Measurements from ENCODE around the gene ABCC2. TPM values are rescaled to one million over a fixed set of nuclear protein-coding genes. Genes with fewer than 3 reads are reported as not detected.
"Not testable (repeated sequence)": the region's sequence is repeated elsewhere in the genome, so short reads cannot be mapped to it uniquely, and the experiment has no call there.

Gene ABCC2
- total and polyA plus RNA-seq, 2 experiments from 2014 or later = 0.19 to 0.86 TPM

DNA sequence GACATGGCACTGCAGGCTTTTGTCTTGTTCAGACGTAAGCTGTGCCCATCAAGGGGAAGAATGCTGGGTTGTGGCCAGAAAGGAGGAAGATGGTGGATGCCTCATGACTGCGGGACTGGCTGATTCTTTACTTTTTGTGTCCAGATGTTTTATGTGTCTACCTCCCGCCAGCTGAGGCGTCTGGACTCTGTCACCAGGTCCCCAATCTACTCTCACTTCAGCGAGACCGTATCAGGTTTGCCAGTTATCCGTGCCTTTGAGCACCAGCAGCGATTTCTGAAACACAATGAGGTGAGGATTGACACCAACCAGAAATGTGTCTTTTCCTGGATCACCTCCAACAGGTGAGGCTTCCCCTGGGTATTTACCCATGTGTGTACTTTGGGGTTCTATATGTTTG lies 53.5 kb downstream of the ABCC2 start:
- Histone ChIP-seq H3K27ac (no peak overlapping the region), H3K4me2 (ENCODE audit: unreplicated experiment) (no peak overlapping the region), H3K79me2 (ENCODE audit: insufficient read depth) (no peaks in the 10 kb centered on the region), H3K27me3 (replicated peaks; ENCODE audit: insufficient read depth) (no peaks in the 10 kb centered on the region), H3K36me3 (ENCODE audit: low read depth) (no peaks in the 10 kb centered on the region), H3K9me2 (ENCODE audit: insufficient read depth) (no peaks in the 10 kb centered on the region), H2AFZ (no peak overlapping the region), H3K9ac (no peak overlapping the region), H3K9me3 (ENCODE audit: low read depth) (no peaks in the 10 kb centered on the region), H3K4me3 (no peak overlapping the region), H3F3A (ENCODE audit: insufficient read depth) (peaks cover 17% of the 10 kb centered on the region), H4K20me1 (ENCODE audit: insufficient read depth) (no peaks in the 10 kb centered on the region), H3K4me1 (ENCODE audit: insufficient read depth) (peaks cover 23% of the 10 kb centered on the region)
- no peak for DNase-seq
- TF ChIP-seq EZH2 (IDR thresholded peaks at IDR 0.05; ENCODE audit: insufficient read depth, poor library complexity, severe bottlenecking) (no peak), EZH2phosphoT487 (IDR thresholded peaks at IDR 0.05; ENCODE audit: insufficient read depth, low read depth) (no peak)
- WGBS, 2 experiments (ENCODE audit: low coverage in 1 of 2, low lambda C conversion rate in 2 of 2, missing lambda C conversion rate in 2 of 2) = 67 to 70% methylated on average over 8 of the region's 8 CpGs
- in situ Hi-C loops (cut with MboI) = no loop called here

GRCh38 chr10:99836711-99837110 lies 54.3 kb downstream of the ABCC2 start:
- Histone ChIP-seq H2AFZ (no peak overlapping the region), H3K9me2 (ENCODE audit: insufficient read depth) (no peaks in the 10 kb centered on the region), H4K20me1 (ENCODE audit: insufficient read depth) (no peaks in the 10 kb centered on the region), H3K36me3 (ENCODE audit: low read depth) (no peaks in the 10 kb centered on the region), H3F3A (ENCODE audit: insufficient read depth) (peaks cover 17% of the 10 kb centered on the region), H3K4me2 (ENCODE audit: unreplicated experiment) (no peak overlapping the region), H3K27me3 (replicated peaks; ENCODE audit: insufficient read depth) (no peaks in the 10 kb centered on the region), H3K27ac (no peak overlapping the region), H3K4me1 (ENCODE audit: insufficient read depth) (peaks cover 23% of the 10 kb centered on the region), H3K79me2 (ENCODE audit: insufficient read depth) (no peaks in the 10 kb centered on the region), H3K4me3 (no peak overlapping the region), H3K9me3 (ENCODE audit: low read depth) (no peaks in the 10 kb centered on the region), H3K9ac (no peak overlapping the region)
- 94 to 98% methylated on average over 2 of the region's 2 CpGs for WGBS, 2 experiments (ENCODE audit: low coverage in 1 of 2, low lambda C conversion rate in 2 of 2, missing lambda C conversion rate in 2 of 2)
- in situ Hi-C loops (cut with MboI) = no loop called here
- TF ChIP-seq EZH2 (IDR thresholded peaks at IDR 0.05; ENCODE audit: insufficient read depth, poor library complexity, severe bottlenecking) = no peak
- no peak for TF ChIP-seq EZH2phosphoT487 (IDR thresholded peaks at IDR 0.05; ENCODE audit: insufficient read depth, low read depth)
- DNase-seq = no peak

DNA sequence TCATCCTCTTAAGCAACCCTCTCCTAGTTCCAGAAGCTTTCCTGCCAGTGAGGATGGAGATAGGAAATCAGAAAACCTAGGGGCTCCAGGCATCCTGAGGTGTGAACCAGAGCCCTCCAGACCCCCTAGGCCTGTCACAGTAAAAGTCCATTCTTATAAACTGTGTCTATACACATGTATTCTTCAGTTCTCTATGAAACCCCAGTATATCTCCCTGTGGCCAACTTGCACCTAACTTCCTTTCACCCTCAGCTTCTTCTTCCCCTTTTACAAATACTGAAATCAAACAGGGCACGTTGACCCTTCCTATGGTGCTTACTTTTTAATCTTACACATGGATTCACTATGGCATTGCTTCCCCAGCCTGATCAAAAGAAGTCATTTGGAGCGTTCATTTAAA lies 58.4 kb downstream of the ABCC2 start:
- H4K20me1 ChIP-seq (ENCODE audit: insufficient read depth); H3K36me3 ChIP-seq (ENCODE audit: low read depth); H3K4me2 ChIP-seq (ENCODE audit: unreplicated experiment); H3K9me2 ChIP-seq (ENCODE audit: insufficient read depth); DNase-seq; H3K27ac ChIP-seq; H3K9ac ChIP-seq; H3K9me3 ChIP-seq (ENCODE audit: low read depth); H3K27me3 ChIP-seq (replicated peaks; ENCODE audit: insufficient read depth); in situ Hi-C loops (cut with MboI); H3K4me3 ChIP-seq; H3K79me2 ChIP-seq (ENCODE audit: insufficient read depth); H2AFZ ChIP-seq; H3K4me1 ChIP-seq (ENCODE audit: insufficient read depth): not testable (repeated sequence)
- H3F3A ChIP-seq (ENCODE audit: insufficient read depth) = peaks cover 11% of the 10 kb centered on the region; the same call in 1 of the 2 replicates
- 97 to 100% methylated on average over 2 of the region's 2 CpGs for WGBS, 2 experiments (ENCODE audit: low coverage in 1 of 2, low lambda C conversion rate in 2 of 2, missing lambda C conversion rate in 2 of 2)

GRCh38 chr10:99841746-99842145 lies 59.3 kb downstream of the ABCC2 start:
- no peak overlapping the region for H3K27ac ChIP-seq
- H2AFZ ChIP-seq = no peak overlapping the region
- no peaks in the 10 kb centered on the region for H3K79me2 ChIP-seq (ENCODE audit: insufficient read depth)
- H3K4me3 ChIP-seq = no peak overlapping the region
- H3K27me3 ChIP-seq (replicated peaks; ENCODE audit: insufficient read depth) = no peaks in the 10 kb centered on the region
- peaks cover 11% of the 10 kb centered on the region; the same call in 1 of the 2 replicates for H3F3A ChIP-seq (ENCODE audit: insufficient read depth)
- H3K36me3 ChIP-seq (ENCODE audit: low read depth) = no peaks in the 10 kb centered on the region
- in situ Hi-C loops (cut with MboI) = no loop called here
- no peaks in the 10 kb centered on the region for H3K9me2 ChIP-seq (ENCODE audit: insufficient read depth)
- no peak for TF ChIP-seq EZH2phosphoT487 (IDR thresholded peaks at IDR 0.05; ENCODE audit: insufficient read depth, low read depth)
- WGBS, 2 experiments (ENCODE audit: low coverage in 1 of 2, low lambda C conversion rate in 2 of 2, missing lambda C conversion rate in 2 of 2) = 91 to 95% methylated on average over 7 of the region's 7 CpGs
- H3K9me3 ChIP-seq (ENCODE audit: low read depth) = no peaks in the 10 kb centered on the region
- no peak for DNase-seq
- no peak overlapping the region for H3K9ac ChIP-seq
- H3K4me1 ChIP-seq (ENCODE audit: insufficient read depth) = 0 out of 2 replicates have a peak, but pooled peaks cover 6% of the 10 kb centered on the region
- no peaks in the 10 kb centered on the region for H4K20me1 ChIP-seq (ENCODE audit: insufficient read depth)
- no peak overlapping the region for H3K4me2 ChIP-seq (ENCODE audit: unreplicated experiment)

DNA sequence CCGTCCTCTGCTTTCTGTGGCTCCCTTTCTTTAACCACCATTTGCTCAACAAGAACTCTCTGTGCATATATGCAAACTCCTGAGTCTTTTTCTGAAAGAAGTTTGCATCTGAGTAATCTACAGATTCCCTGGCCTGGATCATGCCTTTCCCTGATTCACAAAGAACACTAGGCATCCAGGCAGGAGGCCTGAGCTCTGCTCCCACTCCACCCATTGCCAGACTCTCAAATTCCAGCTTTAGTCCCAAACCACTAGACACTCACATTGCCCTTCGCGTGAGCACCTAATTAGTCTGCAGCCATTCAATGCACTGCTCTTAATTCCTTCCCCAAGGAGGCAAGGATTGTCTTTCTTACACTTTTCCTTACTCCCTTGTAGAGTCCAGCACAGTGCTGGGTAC lies 60.9 kb downstream of the ABCC2 start:
- 0 out of 2 replicates have a peak, but pooled peaks cover 6% of the 10 kb centered on the region for H3K4me1 ChIP-seq (ENCODE audit: insufficient read depth)
- H3K9me3 ChIP-seq (ENCODE audit: low read depth) = no peaks in the 10 kb centered on the region
- no peak overlapping the region for H3K4me2 ChIP-seq (ENCODE audit: unreplicated experiment)
- peak overlapping the region; percentile 55 for H2AFZ ChIP-seq
- peaks cover 11% of the 10 kb centered on the region; the same call in 1 of the 2 replicates for H3F3A ChIP-seq (ENCODE audit: insufficient read depth)
- no peaks in the 10 kb centered on the region for H3K79me2 ChIP-seq (ENCODE audit: insufficient read depth)
- no peaks in the 10 kb centered on the region for H3K27me3 ChIP-seq (replicated peaks; ENCODE audit: insufficient read depth)
- WGBS, 2 experiments (ENCODE audit: low coverage in 1 of 2, low lambda C conversion rate in 2 of 2, missing lambda C conversion rate in 2 of 2) = 64 to 78% methylated on average over 3 of the region's 3 CpGs
- no peaks in the 10 kb centered on the region for H3K36me3 ChIP-seq (ENCODE audit: low read depth)
- no peak for TF ChIP-seq EZH2phosphoT487 (IDR thresholded peaks at IDR 0.05; ENCODE audit: insufficient read depth, low read depth)
- no peak for TF ChIP-seq EZH2 (IDR thresholded peaks at IDR 0.05; ENCODE audit: insufficient read depth, poor library complexity, severe bottlenecking)
- no peaks in the 10 kb centered on the region for H4K20me1 ChIP-seq (ENCODE audit: insufficient read depth)
- H3K9ac ChIP-seq = no peak overlapping the region
- H3K9me2 ChIP-seq (ENCODE audit: insufficient read depth) = no peaks in the 10 kb centered on the region
- in situ Hi-C loops (cut with MboI) = no loop called here
- peak; percentile 67 for DNase-seq
- no peak overlapping the region for H3K4me3 ChIP-seq
- H3K27ac ChIP-seq = peak overlapping the region; percentile 18; the same call in 1 of the 2 replicates
